GF-D8 (cell line): Measurements from ENCODE around the gene SLC2A11.
A peak's percentile ranks its signal among the peaks of the same experiment; 100 is the strongest.
"Not testable (repeated sequence)": the region's sequence is repeated elsewhere in the genome, so short reads cannot be mapped to it uniquely, and the experiment has no call there.

Experiments
- DNase-seq: peaks from one replicate; lab custom pipeline; 2025; lab: John Stamatoyannopoulos, UW

Gene SLC2A11

GRCh38 chr22:23908587-23909205 lies 51.0 kb downstream of the SLC2A11 start:
- no peak for DNase-seq

GRCh38 chr22:23909296-23909898 lies 51.7 kb downstream of the SLC2A11 start:
- no peak for DNase-seq

GRCh38 chr22:23910496-23911190 lies 53.0 kb downstream of the SLC2A11 start:
- DNase-seq, result no peak

DNA sequence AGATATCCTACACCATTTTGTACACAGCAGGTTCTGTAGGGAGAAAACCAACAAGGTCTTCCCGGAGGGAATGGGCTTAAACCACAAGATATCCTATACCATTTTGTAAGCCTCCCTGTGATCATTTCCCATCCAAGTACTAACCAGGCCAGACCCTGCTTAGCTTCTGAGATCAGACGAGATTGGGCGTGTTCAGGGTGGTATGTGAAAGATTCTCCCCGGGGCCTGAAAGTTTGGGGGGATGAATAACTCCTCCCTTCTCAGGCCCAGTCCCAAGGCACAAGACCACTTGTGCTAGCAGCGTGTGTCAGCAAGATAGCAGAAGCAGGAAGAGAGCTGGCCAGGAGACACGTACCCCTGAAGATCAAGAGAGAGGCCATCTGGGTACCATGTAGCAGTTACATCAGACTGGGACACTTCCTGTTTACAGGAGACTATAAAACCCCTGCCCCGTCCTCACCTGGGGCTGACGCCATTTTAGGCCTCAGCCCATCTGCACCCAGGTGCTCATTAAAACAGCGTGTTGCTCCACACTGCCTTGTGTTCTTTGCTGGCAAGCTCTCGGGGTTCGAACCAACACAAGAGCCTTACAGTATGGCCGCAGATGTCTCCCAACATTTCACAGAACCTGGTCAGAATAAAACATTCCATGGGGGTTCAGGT lies 53.8 kb downstream of the SLC2A11 start:
- no peak for DNase-seq

- DNase-seq, result no peak
Observed at GRCh38 chr22:23912293-23912903, 54.7 kb downstream of the SLC2A11 start.

GRCh38 chr22:23913306-23913660 lies 55.6 kb downstream of the SLC2A11 start:
- no peak for DNase-seq

DNA sequence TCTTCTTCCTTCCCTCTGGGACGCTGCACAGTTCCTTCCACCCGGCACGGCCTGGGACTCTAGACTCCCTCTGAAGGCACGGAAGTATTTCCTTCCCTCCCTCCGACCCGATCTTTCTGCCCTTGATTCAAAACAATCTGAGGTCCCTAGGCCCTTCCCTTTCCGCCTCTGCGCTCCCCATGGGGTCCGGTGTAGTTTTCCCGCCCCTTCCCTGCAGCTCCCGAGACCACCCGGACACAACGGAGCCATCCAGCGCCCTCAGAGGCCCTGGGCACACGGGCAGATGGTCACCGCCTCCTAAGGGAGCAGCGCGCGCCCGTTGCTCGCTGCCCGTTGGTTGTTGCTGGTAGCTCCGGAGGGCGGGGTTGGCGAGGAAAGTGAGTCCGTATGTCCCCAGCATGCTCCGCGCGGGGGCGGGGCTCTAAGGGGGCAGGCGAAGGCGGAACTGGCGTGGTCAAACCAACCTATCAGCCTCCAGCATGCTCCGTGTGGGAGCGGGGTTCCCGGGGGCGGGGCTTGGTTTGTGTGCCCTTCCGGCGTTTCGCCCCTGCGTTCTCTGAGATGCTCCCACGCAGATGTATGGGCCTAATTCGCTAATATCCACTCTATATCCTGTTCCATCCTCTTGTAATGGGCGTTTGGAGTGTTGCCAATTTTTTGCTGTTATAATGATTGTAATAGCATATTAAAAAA lies 56.1 kb downstream of the SLC2A11 start:
- DNase-seq, result peak; percentile 98

DNA sequence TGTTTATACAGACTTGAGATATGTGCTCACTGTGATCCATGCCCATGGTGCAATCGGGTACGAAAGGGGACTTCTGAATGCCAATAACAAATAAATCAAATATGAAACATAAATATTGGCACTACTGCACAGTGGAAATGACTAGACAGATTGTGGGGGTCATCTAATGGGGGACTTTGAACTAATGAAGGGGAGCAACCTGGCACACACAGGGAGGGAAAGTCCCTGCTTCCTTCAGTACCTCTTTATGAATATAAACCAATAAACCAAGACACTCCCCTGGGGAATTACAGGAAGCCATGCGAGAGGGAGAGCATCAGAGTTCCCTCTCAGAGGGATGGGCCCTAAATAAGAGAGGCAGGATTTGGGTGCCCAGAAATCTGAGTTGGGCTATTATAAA lies 57.6 kb downstream of the SLC2A11 start:
- DNase-seq, result no peak

GRCh38 chr22:23920267-23920611 lies 62.6 kb downstream of the SLC2A11 start:
- not testable (repeated sequence) for DNase-seq

DNA sequence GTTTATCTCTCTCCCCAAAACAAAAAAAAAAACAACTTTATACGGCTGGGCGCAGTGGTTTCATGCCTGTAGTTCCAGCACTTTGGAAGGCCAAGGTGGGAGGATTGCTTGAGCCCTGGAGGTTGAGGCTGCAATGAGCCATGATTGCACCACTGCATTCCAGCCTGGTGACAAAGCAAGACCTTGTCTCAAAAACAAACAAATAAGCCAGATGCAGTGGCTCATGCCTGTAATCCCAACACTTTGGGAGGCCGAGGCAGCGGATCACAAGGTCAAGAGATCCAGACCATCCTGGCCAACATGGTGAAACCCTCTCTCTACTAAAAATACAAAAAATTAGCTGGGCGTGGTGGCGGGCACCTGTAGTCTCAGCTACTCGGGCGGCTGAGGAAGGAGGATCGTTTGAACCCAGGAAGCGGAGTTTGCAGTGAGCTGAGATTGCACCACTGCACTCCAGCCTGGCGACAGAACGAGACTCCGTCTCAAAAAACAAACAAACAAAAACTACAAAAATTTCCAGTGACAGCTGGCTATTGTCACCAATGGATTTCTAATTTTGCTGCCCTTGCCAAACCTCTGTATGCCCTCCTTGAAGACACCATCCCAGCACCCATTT lies 64.0 kb downstream of the SLC2A11 start:
- DNase-seq, result not testable (repeated sequence)

DNA sequence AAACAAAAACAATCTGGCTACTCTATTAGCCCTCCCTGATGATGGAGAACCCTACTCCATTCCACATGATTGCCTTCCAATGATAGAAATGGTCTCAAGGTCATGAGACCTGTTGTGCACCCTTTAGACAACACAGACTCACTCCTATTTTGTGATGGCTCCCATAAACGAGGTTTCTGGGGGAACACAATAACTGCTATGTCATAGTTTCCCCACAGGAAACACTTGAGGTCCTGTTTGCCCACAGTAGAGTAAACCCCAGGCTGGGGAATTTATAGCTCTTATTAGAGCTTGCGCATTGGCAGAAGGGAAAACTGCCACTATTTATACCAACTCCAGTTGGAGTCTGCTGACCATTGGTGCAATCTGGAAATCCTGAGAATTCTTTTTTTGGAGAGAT lies 65.2 kb downstream of the SLC2A11 start:
- no peak for DNase-seq

- no peak for DNase-seq
Observed at GRCh38 chr22:23925020-23925606, 67.4 kb downstream of the SLC2A11 start.

DNA sequence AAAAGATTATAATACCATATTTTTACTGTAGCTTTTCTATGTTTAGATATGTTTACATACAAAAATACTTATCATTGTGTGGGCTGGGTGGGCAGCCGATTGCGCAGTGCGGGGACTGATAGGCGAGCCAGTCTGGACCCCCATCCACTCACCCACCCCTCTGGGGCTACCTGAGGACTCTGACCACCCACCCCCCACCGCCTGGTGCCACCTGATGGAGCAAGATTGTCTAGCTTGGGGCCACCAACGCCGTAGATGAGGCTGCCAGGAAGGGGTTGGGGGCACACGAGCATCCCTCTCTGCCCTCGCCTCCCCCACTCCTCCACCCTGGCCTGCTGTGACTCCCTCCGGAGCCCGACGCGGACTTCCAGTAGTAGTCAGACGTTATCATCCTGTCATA lies 68.9 kb downstream of the SLC2A11 start:
- no peak for DNase-seq
